WERI-Rb-1 (cell line): ENCODE data around the gene EIF5B.
"Not testable (repeated sequence)": the region's sequence is repeated elsewhere in the genome, so short reads cannot be mapped to it uniquely, and the experiment has no call there.

Experiments used
- DNase-seq: peaks from one replicate; pipeline ENCODE4 v3.0.0-alpha.2; 2020
- H3K27ac ChIP-seq: fragments of 250-450 bp; sonication (Bioruptor Pico); 2 replicates; pipeline ENCODE4 v1.5.1; 2020; ENCODE audit warnings: mild to moderate bottlenecking, moderate library complexity
- H3K27me3 ChIP-seq: fragments of 250-450 bp; sonication (Bioruptor Pico); 2 replicates; pipeline ENCODE4 v1.5.1; 2021; ENCODE audit warnings: mild to moderate bottlenecking, low read depth, moderate library complexity; ENCODE audit not compliant: insufficient read depth, severe bottlenecking
- H3K36me3 ChIP-seq: fragments of 250-450 bp; sonication (Bioruptor Pico); 2 replicates; pipeline ENCODE4 v1.5.1; 2020; ENCODE audit warnings: mild to moderate bottlenecking, moderate library complexity
- H3K4me3 ChIP-seq: 2 replicates; pipeline ENCODE4 v1.5.1; 2011; ENCODE audit warnings: low read depth, mild to moderate bottlenecking, control low read depth, low read length
- H3K9me3 ChIP-seq: fragments of 250-450 bp; sonication (Bioruptor Pico); 2 replicates; pipeline ENCODE4 v1.5.1; 2021; ENCODE audit warnings: mild to moderate bottlenecking, moderate library complexity; ENCODE audit not compliant: severe bottlenecking
- CTCF ChIP-seq: IDR thresholded peaks from 2 replicates; pipeline ENCODE4 v1.5.1; 2011; ENCODE audit warnings: low read depth, mild to moderate bottlenecking, control low read depth, inconsistent platforms, low read length

EIF5B gene

GRCh38 chr2:99356853-99357252 is 19.7 kb downstream of the EIF5B start:
- no peak overlapping the region for H3K4me3 ChIP-seq
- H3K9me3 ChIP-seq: no peaks in the 10 kb centered on the region
- no peak for DNase-seq

DNA sequence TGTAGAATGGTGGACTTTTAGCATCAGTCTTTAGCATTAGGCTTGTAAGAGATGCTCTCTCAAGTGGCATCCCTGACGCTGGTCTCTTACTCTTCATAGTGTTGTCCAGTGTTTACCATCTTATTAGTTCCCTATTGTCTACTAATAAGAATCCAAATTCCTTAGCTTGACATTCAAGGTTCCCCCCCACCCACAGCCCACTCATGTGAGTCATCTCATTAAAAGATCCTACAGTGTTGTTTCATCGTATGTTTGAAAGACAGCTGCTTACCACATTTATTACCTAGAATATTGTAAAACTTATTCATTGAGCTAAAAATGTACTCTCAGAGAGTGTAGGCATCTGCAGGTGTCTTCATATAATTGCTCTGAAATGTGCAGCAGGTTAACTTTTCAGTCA is 28.5 kb downstream of the EIF5B start:
- no peak overlapping the region for H3K4me3 ChIP-seq
- no peak overlapping the region for H3K27ac ChIP-seq
- DNase-seq: no peak
- no peaks in the 10 kb centered on the region for H3K27me3 ChIP-seq
- TF ChIP-seq CTCF: no peak
- H3K36me3 ChIP-seq: peaks cover 93% of the 10 kb centered on the region
- H3K9me3 ChIP-seq: no peaks in the 10 kb centered on the region

More at GRCh38 chr2:99356853-99357252, 19.7 kb downstream of the EIF5B start:
- Histone ChIP-seq H3K36me3 (peaks cover 12% of the 10 kb centered on the region), H3K27ac (no peak overlapping the region), H3K27me3 (no peaks in the 10 kb centered on the region)
- no peak for TF ChIP-seq CTCF

- H3K27ac ChIP-seq, DNase-seq, H3K9me3 ChIP-seq, H3K4me3 ChIP-seq, H3K27me3 ChIP-seq: not testable (repeated sequence)
- peaks cover 88% of the 10 kb centered on the region for H3K36me3 ChIP-seq
Observed at GRCh38 chr2:99368854-99369253, 31.7 kb downstream of the EIF5B start.

DNA sequence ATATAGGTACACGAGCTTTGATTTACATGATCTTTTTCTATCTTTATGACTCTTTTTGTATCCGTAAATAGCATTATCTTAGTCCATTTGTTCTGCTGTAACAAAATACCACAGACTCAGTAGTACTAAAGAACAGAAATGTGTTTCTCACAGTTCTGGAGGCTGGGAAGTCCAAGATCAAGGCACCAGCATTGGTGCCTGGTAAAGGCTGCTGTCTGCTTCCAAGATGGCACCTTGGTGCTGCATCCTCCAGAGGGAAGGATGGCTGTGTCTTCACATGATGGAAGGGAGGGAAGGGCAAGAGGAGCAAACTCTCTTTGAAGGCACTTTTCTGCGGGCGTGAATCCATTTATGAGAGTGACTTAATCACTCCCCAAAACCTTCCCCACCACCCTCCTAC is 36.0 kb downstream of the EIF5B start:
- DNase-seq: no peak
- Histone ChIP-seq H3K4me3 (no peak overlapping the region), H3K9me3 (no peaks in the 10 kb centered on the region), H3K27me3 (no peaks in the 10 kb centered on the region), H3K36me3 (peaks cover 86% of the 10 kb centered on the region), H3K27ac (no peak overlapping the region)
- no peak for TF ChIP-seq CTCF

GRCh38 chr2:99374747-99375146 is 37.6 kb downstream of the EIF5B start:
- Histone ChIP-seq H3K36me3 (peaks cover 84% of the 10 kb centered on the region), H3K27me3 (no peaks in the 10 kb centered on the region), H3K9me3 (no peaks in the 10 kb centered on the region), H3K27ac (no peak overlapping the region), H3K4me3 (no peak overlapping the region)
- TF ChIP-seq CTCF: no peak
- DNase-seq: no peak

GRCh38 chr2:99376254-99376864 is 39.2 kb downstream of the EIF5B start:
- no peaks in the 10 kb centered on the region for H3K9me3 ChIP-seq
- H3K4me3 ChIP-seq: no peak overlapping the region
- no peak overlapping the region for H3K27ac ChIP-seq
- H3K27me3 ChIP-seq: no peaks in the 10 kb centered on the region
- peaks cover 88% of the 10 kb centered on the region for H3K36me3 ChIP-seq
- no peak for TF ChIP-seq CTCF
- DNase-seq: no peak
